IMR-90 (cell line): ENCODE measurements around the gene DCDC2. TPM values are rescaled to one million over a fixed set of nuclear protein-coding genes. Genes with fewer than 3 reads are reported as not detected.
"Not testable (repeated sequence)": the region's sequence is repeated elsewhere in the genome, so short reads cannot be mapped to it uniquely, and the experiment has no call there.

ENCODE experiments used
- ATAC-seq: fragments of 200-7000 bp; cut with Tn5 transposase; 2 replicates; pipeline ENCODE4 v1.9.1; 2020; ENCODE audit warnings: low read depth, mild to moderate bottlenecking, moderate library complexity
- BruUV-seq: library from RNA; stranded (reverse); fragments of 400-500 nt; replicated peaks from 2 replicates; lab custom pipeline; 2021; lab: Mats Ljungman, UMichigan
- CTCF ChIA-PET: fragments of 300-600 bp; formaldehyde crosslinking; extraction: SDS; loops from one replicate; lab custom pipeline; 2021; ENCODE audit warnings: antibody characterized with exemption; lab: Yijun Ruan, JAX
- POLR2A ChIA-PET: fragments of 300-600 bp; sonication (Branson Sonifier 250); formaldehyde crosslinking; loops from one replicate; lab custom pipeline; 2022; ENCODE audit warnings: antibody characterized with exemption; ENCODE audit not compliant: unreplicated experiment; lab: Charles Lee
- DNase-seq: peaks from one replicate; pipeline ENCODE4 v3.0.0; 2013
- H2AFZ ChIP-seq: replicated peaks from 2 replicates; pipeline ENCODE3; 2013; ENCODE audit warnings: low read length, mild to moderate bottlenecking; ENCODE audit not compliant: poor library complexity
- H2AK5ac ChIP-seq: 2 replicates; pipeline ENCODE4 v1.6.1; 2013; ENCODE audit warnings: low read depth, low read length, inconsistent platforms
- H2AK9ac ChIP-seq: replicated peaks from 2 replicates; pipeline ENCODE3; 2013; ENCODE audit warnings: mild to moderate bottlenecking, low read depth, low read length, moderate library complexity; ENCODE audit not compliant: poor library complexity
- H2BK120ac ChIP-seq: 2 replicates; pipeline ENCODE4 v1.6.1; 2013; ENCODE audit warnings: low read depth, low read length, inconsistent platforms
- H2BK15ac ChIP-seq: 3 replicates; pipeline ENCODE4 v1.6.1; 2013; ENCODE audit warnings: low read depth, low read length, inconsistent platforms
- H2BK20ac ChIP-seq: 2 replicates; pipeline ENCODE4 v1.6.1; 2013; ENCODE audit warnings: low read depth, mild to moderate bottlenecking, inconsistent platforms, low read length, moderate library complexity
- H2BK5ac ChIP-seq: 2 replicates; pipeline ENCODE4 v1.6.1; 2013; ENCODE audit warnings: mild to moderate bottlenecking, low read depth, low read length, inconsistent platforms; ENCODE audit not compliant: poor library complexity, severe bottlenecking
- H3K14ac ChIP-seq: replicated peaks from 2 replicates; pipeline ENCODE4 v1.6.1; 2013; ENCODE audit warnings: low read depth, low read length, inconsistent platforms
- H3K18ac ChIP-seq: 2 replicates; pipeline ENCODE4 v1.6.1; 2013; ENCODE audit warnings: low read depth, low read length, control low read depth
- H3K23ac ChIP-seq: 2 replicates; pipeline ENCODE4 v1.6.1; 2013; ENCODE audit warnings: low read depth, low read length, inconsistent platforms
- H3K27ac ChIP-seq: 2 replicates; pipeline ENCODE4 v1.5.1; 2013; ENCODE audit warnings: mild to moderate bottlenecking, control low read depth, low read length; ENCODE audit not compliant: insufficient read depth
- H3K27me3 ChIP-seq: 2 replicates; pipeline ENCODE4 v1.6.1; 2013; ENCODE audit warnings: low read length; ENCODE audit not compliant: control insufficient read depth, insufficient read depth
- H3K36me3 ChIP-seq: 2 replicates; pipeline ENCODE4 v1.6.1; 2013; ENCODE audit warnings: low read length, mixed read lengths; ENCODE audit not compliant: control insufficient read depth, insufficient read depth
- H3K4ac ChIP-seq: 2 replicates; pipeline ENCODE4 v1.6.1; 2013; ENCODE audit warnings: low read depth, low read length, inconsistent platforms
- H3K4me1 ChIP-seq: 2 replicates; pipeline ENCODE4 v1.6.1; 2013; ENCODE audit warnings: low read length, mixed read lengths; ENCODE audit not compliant: control insufficient read depth, insufficient read depth
- H3K4me2 ChIP-seq: 2 replicates; pipeline ENCODE4 v1.6.1; 2013; ENCODE audit warnings: low read depth, mild to moderate bottlenecking, control low read depth, low read length, moderate library complexity
- H3K4me3 ChIP-seq: 2 replicates; pipeline ENCODE4 v1.5.1; 2013; ENCODE audit warnings: low read depth, mild to moderate bottlenecking, control low read depth, low read length, moderate library complexity; ENCODE audit not compliant: insufficient read depth
- H3K56ac ChIP-seq: 2 replicates; pipeline ENCODE4 v1.6.1; 2013; ENCODE audit warnings: low read length, inconsistent platforms; ENCODE audit not compliant: insufficient read depth; ENCODE audit errors: extremely low read depth
- H3K79me1 ChIP-seq, 2 experiments: 2 replicates each; pipeline ENCODE4 v1.6.1; 2013; ENCODE audit warnings: low read length in 2 of 2, inconsistent platforms in 1 of 2, low read depth in 1 of 2
- H3K9ac ChIP-seq: 2 replicates; pipeline ENCODE4 v1.6.1; 2013; ENCODE audit warnings: low read depth, low read length, control low read depth
- H3K9me1 ChIP-seq: 2 replicates; pipeline ENCODE4 v1.6.1; 2013; ENCODE audit warnings: low read length, inconsistent platforms; ENCODE audit not compliant: insufficient read depth
- H3K9me3 ChIP-seq: 2 replicates; pipeline ENCODE4 v1.6.1; 2013; ENCODE audit warnings: low read length; ENCODE audit not compliant: control insufficient read depth, insufficient read depth
- H4K20me1 ChIP-seq: 2 replicates; pipeline ENCODE4 v1.6.1; 2013; ENCODE audit warnings: low read length, inconsistent platforms; ENCODE audit not compliant: insufficient read depth
- H4K5ac ChIP-seq: 2 replicates; pipeline ENCODE4 v1.6.1; 2013; ENCODE audit warnings: mild to moderate bottlenecking, low read depth, low read length, control low read depth
- H4K8ac ChIP-seq, 2 experiments: 2 replicates each; pipeline ENCODE4 v1.6.1; 2013; ENCODE audit warnings: low read depth in 2 of 2, low read length in 2 of 2, control low read depth in 1 of 2, inconsistent platforms in 1 of 2
- H4K91ac ChIP-seq: 2 replicates; pipeline ENCODE4 v1.6.1; 2013; ENCODE audit warnings: low read depth, low read length, inconsistent platforms; ENCODE audit not compliant: insufficient read depth
- MAZ ChIP-seq: IDR thresholded peaks from 2 replicates; pipeline ENCODE4 v1.6.1; 2012; ENCODE audit warnings: low read depth, mild to moderate bottlenecking, low read length, improper control_type of control experiment, moderate library complexity, borderline replicate concordance
- NFE2L2 ChIP-seq: fragments of 150-350 bp; IDR thresholded peaks from 2 replicates; pipeline ENCODE4 v1.6.1; 2016; ENCODE audit warnings: low read depth, mild to moderate bottlenecking, low read length
- SMC3 ChIP-seq: fragments of 150-350 bp; IDR thresholded peaks from 2 replicates; pipeline ENCODE4 v1.6.1; 2016; ENCODE audit warnings: low read depth, mild to moderate bottlenecking, antibody characterized with exemption, low read length, moderate library complexity
- WGBS, 2 experiments: methylation state at CpG; one replicate each; pipeline versions ENCODE4 v1.1.5 to v1.1.7; 2013; ENCODE audit warnings: missing lambda C conversion rate in 2 of 2; ENCODE audit not compliant: insufficient read length in 1 of 2; ENCODE audit errors: extremely low coverage in 2 of 2; 5-methylcytosine and 5-hydroxymethylcytosine counted together
- dilution Hi-C: fragments of 300-500 bp; cut with HindIII; formaldehyde crosslinking; loops from one replicate; pipeline ENCODE4 v1.14.3; 2018; ENCODE audit warnings: low sequenced_read_pairs; ENCODE audit not compliant: unreplicated experiment
- in situ Hi-C: fragments of 300-500 bp; cut with MboI; formaldehyde crosslinking; loops from 3 replicates; pipeline ENCODE4 v1.14.3; 2019; ENCODE audit warnings: low sequenced_read_pairs, inconsistent platforms, mixed read lengths
- intact Hi-C: fragments of 100-400 bp; cut with micrococcal nuclease; formaldehyde crosslinking; loops from 2 replicates; pipeline ENCODE4 v1.10.0; 2022
- polyA plus RNA-seq, 3 experiments: library from polyadenylated mRNA; depleted of rRNA; stranded (reverse); fragments of >200 nt; gene quantifications; 2 replicates each; pipeline ENCODE4 v1.2.3, GENCODE V29; 2012; ENCODE audit warnings: low replicate concordance in 1 of 3
- total RNA-seq: library from RNA; depleted of rRNA; stranded (reverse); fragments of >200 nt; gene quantifications from 2 replicates; pipeline ENCODE4 v1.2.3, GENCODE V29; 2012

DCDC2 gene
- total and polyA plus RNA-seq, 2 of the 4 experiments (the other 2 are of a cell fraction) = not detected

DNA sequence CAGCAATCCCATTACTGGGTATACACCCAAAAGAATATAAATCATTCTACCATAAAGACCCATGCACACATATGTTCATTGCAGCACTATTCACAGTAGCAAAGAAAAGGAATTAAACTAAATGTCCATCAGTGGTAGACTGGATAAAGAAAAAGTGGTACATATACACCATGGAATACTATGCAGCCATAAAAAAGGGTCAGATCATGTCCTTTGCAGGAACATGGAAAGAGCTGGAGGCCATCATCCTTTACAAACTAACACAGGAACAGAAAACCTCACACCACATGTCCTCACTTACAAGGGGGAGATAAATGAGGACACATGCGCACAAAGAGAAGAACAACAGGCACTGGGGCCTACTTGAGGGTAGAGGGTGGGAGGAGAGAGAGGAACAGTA lies 60.9 kb downstream of the DCDC2 start:
- TF ChIP-seq NFE2L2 (no peak), MAZ (no peak), SMC3 (no peak)
- Histone ChIP-seq H4K5ac (no peak overlapping the region), H2AFZ (no peak overlapping the region), H4K91ac (no peak overlapping the region), H2BK120ac (no peak overlapping the region), H4K8ac (no peak overlapping the region), H3K9ac (no peak overlapping the region), H3K9me1 (no peaks in the 10 kb centered on the region), H3K27me3 (no peaks in the 10 kb centered on the region), H3K4me1 (no peaks in the 10 kb centered on the region), H2BK5ac (no peak overlapping the region), H3K23ac (no peak overlapping the region), H4K20me1 (no peaks in the 10 kb centered on the region), H2BK15ac (no peak overlapping the region), H3K36me3 (no peaks in the 10 kb centered on the region), H3K14ac (no peak overlapping the region), H3K4ac (no peak overlapping the region), H3K56ac (no peak overlapping the region), H3K18ac (no peak overlapping the region), H3K9me3 (no peaks in the 10 kb centered on the region; the same call in 1 of the 2 replicates), H3K27ac (no peak overlapping the region), H2AK5ac (no peak overlapping the region), H2BK20ac (no peak overlapping the region), H2AK9ac (no peak overlapping the region), H3K4me3 (no peak overlapping the region), H3K79me1 (no peaks in the 10 kb centered on the region), H3K4me2 (no peak overlapping the region)
- no TSS peak for BruUV-seq
- no CpG with 5 or more reads among the region's 1 CpG for WGBS, 2 experiments
- intact Hi-C loops (no loop called here), dilution Hi-C loops (no loop called here), in situ Hi-C loops (no loop called here)
- ChIA-PET POLR2A (no interaction called here), CTCF (no interaction called here)
- no peak for DNase-seq
- no peak for ATAC-seq

DNA sequence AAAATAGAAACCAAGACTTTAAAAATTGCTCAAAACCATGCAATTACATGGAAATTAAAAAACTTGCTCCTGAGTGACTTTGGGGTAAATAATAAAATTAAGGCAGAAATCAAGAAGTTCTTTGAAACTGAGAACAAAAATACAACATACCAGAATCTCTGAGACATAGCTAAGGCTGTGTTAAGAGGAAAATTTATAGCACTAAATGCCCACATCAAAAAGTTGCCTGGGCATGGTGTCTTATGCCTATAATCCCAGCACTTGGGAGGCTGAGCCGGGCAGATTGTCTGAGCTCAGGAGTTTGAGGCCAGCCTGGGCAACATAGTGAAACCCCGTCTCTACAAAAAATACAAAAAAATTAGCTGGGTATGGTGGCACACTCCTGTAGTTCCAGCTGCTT lies 64.0 kb downstream of the DCDC2 start:
- in situ Hi-C loops = not testable (repeated sequence)
- WGBS, 2 experiments = no CpG with 5 or more reads among the region's 2 CpGs

More for the DNA sequence above, 64.0 kb downstream of the DCDC2 start:
- H3K9me3 ChIP-seq, H3K27ac ChIP-seq, H3K36me3 ChIP-seq, H3K79me1 ChIP-seq, H2AK9ac ChIP-seq, H3K18ac ChIP-seq, dilution Hi-C loops, H4K5ac ChIP-seq, H3K56ac ChIP-seq, BruUV-seq, H3K9ac ChIP-seq, H2AK5ac ChIP-seq, H2BK120ac ChIP-seq, H2BK15ac ChIP-seq, ATAC-seq, H3K27me3 ChIP-seq, CTCF ChIA-PET, H2AFZ ChIP-seq, H4K8ac ChIP-seq, H3K23ac ChIP-seq, H2BK20ac ChIP-seq, H3K14ac ChIP-seq, H2BK5ac ChIP-seq, H4K91ac ChIP-seq, H4K20me1 ChIP-seq, DNase-seq, H3K9me1 ChIP-seq, H3K4me2 ChIP-seq, H3K4me3 ChIP-seq, H3K4ac ChIP-seq, POLR2A ChIA-PET, H3K4me1 ChIP-seq, intact Hi-C loops: not testable (repeated sequence)
